Lower leg skin (tissue), 3 donors: ENCODE data around the gene ZFAND2A.

Experiments
- POLR2A ChIP-seq, 2 donors: fragments of 450-650 bp; IDR thresholded peaks; one replicate each; pipeline ENCODE4 v1.6.1; 2016 to 2017; ENCODE audit warnings: antibody characterized with exemption in 2 of 2, mild to moderate bottlenecking in 1 of 2, moderate library complexity in 1 of 2
- TF ChIP-seq, protein P1 (sequence below), 3 donors: fragments of 450-650 bp; IDR thresholded peaks; one replicate each; pipeline ENCODE4 v1.5.1; 2016; ENCODE audit warnings: antibody characterized with exemption in 3 of 3, mild to moderate bottlenecking in 3 of 3, moderate library complexity in 2 of 3

DNA sequence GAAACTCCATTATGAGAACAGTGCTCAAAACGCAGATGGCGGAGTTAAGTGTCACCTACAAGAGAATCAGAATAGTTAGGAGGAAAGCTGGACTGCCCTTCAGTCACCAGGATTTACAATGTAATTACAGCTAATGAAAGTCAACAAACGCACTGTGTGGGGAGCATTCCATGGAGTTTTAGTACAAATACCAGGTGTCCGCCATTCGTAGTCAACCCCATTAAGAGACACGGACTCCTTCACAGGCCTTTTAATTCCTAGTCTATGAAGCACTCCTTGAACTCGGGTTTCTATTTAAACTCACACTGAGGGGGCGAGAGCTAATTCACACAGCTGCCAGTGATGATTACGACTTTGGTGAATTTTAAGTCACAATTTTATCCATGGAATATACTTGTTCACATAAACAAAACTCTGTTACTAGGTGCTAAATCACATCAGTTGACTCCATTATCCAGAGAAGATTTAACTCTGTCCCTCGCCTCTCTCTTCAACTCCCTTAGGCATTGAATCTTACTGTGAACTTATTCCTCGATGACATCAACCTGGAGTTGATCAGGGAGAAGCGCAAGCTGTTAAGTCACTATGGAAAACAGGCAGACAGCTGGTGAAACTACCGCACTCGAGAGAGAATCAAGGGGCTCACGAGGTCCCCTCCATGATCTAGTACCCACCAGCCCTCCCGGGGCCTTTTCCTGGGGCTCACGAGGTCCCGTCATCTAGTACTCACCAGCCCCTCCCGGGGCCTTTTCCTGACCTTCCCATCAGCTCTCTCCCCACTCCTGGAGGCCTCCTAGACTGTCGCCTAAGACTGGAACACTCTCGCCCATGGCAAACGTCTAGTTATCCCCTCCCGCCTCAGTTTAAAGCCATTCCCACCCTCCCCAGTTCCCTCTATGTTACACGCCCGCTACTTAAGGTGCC, 1.5 kb downstream of the ZFAND2A start:
- TF ChIP-seq, protein P1, sequence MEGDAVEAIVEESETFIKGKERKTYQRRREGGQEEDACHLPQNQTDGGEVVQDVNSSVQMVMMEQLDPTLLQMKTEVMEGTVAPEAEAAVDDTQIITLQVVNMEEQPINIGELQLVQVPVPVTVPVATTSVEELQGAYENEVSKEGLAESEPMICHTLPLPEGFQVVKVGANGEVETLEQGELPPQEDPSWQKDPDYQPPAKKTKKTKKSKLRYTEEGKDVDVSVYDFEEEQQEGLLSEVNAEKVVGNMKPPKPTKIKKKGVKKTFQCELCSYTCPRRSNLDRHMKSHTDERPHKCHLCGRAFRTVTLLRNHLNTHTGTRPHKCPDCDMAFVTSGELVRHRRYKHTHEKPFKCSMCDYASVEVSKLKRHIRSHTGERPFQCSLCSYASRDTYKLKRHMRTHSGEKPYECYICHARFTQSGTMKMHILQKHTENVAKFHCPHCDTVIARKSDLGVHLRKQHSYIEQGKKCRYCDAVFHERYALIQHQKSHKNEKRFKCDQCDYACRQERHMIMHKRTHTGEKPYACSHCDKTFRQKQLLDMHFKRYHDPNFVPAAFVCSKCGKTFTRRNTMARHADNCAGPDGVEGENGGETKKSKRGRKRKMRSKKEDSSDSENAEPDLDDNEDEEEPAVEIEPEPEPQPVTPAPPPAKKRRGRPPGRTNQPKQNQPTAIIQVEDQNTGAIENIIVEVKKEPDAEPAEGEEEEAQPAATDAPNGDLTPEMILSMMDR (IDR thresholded peaks at IDR 0.05), result no peak
- TF ChIP-seq POLR2A (IDR thresholded peaks at IDR 0.05), result no peak
